GM19455 (cell line): Measurements from ENCODE around the gene ATP1A1.

Experiments used
- ATAC-seq: cut with Tn5 transposase; IDR thresholded peaks from one replicate; pipeline ENCODE4 v1.9.1; 2021; ENCODE audit not compliant: unreplicated experiment

Gene ATP1A1

DNA sequence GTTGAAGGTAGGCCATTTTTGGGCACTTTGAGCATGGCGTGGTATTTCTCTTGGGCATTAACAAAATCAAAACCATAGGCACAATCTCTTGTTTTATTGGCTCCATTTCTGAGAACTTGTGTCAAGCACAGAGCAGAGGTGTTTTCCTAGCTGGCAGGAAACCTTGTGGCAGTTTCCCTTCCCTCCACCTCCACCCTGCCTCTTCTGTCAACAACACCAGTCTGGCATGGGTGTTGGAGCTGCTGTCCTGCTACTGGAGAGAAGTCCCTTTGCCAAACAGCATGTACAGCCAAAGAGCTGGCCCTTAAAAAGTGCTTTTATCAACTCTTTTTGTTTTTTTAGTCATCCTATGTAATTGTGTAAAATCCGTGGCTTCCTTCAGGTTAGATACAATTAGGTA is 16.0 kb downstream of the ATP1A1 start:
- ATAC-seq, result no peak

DNA sequence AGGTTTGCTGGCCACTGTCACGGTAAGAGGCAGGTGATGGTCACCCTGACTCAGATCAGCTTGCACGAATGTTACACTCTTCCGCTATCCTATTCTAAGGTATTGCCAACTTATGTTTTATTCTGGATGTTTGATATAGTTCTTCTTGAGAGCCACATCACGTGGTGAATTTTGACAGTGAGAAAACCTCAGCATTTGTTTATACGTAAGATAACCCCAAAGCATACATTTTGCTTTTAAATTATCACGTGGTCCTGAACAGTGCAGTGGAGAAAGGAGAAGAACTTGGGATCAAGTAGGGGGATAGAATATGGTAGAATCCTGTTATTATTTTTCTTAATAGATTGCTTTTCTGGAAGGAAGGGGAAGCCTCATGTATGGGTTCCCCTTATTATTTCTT is 16.6 kb downstream of the ATP1A1 start:
- ATAC-seq, result no peak

DNA sequence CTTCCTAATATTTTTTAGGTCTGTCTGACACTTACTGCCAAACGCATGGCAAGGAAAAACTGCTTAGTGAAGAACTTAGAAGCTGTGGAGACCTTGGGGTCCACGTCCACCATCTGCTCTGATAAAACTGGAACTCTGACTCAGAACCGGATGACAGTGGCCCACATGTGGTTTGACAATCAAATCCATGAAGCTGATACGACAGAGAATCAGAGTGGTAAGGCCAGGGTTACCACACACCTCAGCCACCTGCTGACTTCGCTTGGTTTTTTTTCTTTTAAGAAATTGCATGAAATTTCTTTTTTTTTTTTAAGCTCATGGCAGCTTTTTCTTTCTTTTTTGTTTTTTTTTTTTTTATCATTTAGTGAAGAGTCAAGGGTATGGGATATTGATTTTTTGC is 17.2 kb downstream of the ATP1A1 start:
- peak; percentile 83 for ATAC-seq

DNA sequence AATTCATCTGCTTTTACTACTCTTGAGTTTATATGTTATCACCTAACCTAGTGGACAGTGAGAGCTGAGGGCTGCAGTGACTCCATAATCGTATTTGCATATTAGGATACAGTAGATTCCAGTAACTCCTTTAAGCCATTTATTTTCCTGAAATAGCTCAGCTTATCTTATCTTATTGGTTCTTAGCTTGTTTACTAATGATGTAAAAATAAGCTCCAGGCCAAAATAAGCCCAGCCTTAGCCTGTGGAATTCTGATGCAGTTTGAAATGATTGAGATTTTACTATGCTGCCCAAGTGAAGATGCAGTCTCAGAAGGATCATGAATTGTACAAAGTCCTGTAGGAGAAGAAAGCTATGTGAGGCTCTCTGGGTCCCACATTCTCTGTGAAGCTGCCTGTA is 18.1 kb downstream of the ATP1A1 start:
- ATAC-seq, result no peak

DNA sequence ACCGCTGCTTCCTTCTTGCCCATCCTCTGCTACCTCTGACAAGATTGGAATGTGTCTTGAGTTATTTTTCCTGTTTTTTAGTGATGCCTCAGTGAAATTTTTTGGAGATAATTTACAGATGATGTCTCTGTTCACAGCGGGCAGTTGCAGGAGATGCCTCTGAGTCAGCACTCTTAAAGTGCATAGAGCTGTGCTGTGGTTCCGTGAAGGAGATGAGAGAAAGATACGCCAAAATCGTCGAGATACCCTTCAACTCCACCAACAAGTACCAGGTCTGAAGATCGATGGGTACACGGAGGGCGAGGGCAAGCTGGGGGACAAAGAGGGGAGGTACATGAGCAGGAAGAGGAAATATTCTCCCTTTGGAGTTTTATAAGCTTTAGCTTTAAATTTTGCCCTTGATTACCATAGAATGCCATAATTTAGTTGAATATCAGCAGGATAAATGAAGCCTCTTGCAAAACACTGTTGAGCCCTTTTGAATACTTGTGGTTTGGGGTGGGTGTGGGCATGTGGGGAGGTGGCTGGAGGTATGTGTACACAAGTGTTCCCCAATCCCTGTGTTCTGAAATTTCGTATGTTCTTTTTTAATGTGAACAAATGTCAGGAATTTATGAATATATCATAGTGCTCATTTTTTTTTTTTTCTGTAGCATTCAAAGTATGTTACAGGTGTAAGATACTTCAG is 19.8 kb downstream of the ATP1A1 start:
- no peak for ATAC-seq

DNA sequence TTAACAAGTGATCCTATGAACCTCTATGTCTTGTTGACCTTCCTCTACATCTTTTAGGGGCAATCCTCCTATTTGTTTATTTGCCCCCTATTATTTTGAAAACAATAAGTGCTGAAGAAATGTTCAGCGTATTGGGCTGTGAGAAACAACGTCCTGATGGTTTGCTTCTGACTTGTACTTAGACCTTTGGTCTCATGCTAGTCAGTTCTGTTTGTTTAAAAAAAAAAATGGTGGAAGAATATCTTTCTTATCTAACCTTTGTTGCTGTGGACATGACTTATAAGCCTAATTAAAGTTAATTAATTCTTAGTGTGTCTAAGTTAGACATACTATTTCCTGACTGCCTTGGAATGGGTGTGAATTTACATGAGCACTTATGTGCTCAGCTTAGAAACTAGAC is 20.7 kb downstream of the ATP1A1 start:
- no peak for ATAC-seq

DNA sequence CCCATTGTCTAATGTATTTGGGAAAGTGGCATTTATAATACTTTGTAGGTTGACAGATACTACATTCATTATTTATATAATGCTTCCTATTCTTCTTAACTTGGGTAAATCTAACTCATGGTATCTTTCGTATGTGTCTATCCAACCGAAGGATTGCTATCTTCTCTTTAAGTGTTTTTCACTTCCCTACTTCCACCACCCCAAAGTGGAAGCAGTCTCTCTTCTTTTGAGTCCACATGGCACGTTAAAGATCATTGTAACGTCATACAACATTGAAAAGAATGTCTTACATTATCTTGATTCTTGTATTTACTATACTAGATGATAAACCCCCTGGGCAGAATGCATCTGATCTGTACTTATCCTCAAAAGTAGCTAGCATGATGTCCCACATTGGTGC is 21.2 kb downstream of the ATP1A1 start:
- ATAC-seq, result no peak

DNA sequence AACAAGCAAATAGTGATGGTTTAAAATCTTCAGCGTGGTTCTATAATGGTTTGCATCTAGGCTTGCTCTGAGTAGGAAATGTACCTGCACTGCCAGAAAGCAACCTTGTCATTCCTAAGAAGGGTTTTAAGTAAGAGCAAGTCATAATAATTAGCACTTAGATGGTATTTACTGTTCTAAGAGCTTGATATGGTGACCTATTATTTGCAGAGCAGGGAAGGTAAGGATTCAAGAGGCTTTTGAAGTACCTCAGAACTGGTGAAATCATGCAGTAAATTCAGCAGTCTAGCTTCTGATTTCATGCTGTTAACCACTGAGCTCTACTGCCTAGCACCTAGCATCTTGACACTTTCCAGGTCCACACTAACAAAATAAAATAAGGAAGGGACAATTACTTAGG is 23.7 kb downstream of the ATP1A1 start:
- no peak for ATAC-seq

DNA sequence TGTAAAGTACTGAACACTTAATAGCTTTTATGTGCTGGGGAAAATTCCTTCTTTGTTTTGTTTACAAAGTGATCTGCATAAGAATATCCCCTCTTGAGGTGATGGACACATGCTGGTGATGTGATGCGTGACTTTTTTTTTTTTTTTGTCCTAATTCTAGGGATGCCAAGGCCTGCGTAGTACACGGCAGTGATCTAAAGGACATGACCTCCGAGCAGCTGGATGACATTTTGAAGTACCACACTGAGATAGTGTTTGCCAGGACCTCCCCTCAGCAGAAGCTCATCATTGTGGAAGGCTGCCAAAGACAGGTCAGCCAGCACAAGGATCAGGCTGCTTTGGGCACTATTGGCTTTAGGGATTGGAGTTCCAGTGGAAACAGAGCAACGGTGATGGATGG is 24.7 kb downstream of the ATP1A1 start:
- ATAC-seq, result no peak

DNA sequence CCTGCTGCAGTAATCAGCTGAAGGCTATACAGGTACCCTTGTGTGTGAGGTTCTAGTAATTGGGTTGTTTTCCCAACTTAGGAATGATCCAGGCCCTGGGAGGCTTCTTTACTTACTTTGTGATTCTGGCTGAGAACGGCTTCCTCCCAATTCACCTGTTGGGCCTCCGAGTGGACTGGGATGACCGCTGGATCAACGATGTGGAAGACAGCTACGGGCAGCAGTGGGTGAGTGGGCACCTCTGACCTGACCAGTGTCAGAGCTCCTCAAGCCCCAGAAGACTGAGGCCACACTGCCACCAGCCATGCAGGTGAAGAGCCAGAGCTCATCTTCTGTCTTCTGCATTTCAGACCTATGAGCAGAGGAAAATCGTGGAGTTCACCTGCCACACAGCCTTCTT is 27.7 kb downstream of the ATP1A1 start:
- ATAC-seq, result no peak

DNA sequence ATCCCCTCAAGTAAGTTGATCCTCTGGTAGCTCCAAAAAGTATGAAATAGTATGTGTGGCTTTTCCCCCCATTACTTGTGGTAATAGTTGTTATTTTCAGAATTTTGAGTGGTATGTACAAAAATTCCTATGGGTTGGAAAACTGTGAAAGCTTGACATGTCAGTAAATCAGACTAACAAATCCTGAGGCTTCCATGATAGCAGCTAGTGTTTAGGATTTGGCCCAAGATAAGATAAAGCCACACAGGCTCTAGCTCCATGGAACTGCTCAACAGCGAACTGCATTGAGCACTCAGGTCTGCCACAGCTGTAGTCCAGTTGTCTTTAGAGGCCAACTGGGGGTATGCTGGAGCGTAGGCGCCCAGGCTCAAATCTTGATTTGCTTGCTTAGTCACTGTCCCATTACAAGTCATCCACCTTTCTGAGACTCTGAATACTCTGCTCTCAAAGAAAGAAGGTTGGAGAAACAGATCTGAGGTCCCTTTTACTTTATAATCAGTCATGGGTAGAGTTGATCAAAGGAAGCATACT is 28.7 kb downstream of the ATP1A1 start:
- no peak for ATAC-seq

DNA sequence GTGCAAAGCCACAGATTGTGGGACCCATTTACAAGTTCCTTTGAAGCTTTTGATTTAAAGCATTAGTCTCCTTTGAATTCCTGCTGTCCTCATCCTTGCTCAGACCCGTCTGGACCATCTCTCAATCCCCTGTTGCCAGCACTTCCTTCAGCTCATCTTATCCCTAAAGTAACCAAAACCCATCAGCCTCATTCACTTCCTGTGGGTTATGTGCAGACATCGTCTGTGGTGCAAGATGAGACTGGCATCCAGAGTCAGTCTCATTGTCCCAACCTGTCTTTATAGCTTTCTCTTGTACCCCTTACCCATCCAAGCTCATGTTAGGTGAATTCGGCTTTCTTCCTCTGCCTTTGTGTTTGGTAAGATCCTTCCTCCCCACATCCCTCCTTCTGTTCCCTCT is 29.3 kb downstream of the ATP1A1 start:
- no peak for ATAC-seq

DNA sequence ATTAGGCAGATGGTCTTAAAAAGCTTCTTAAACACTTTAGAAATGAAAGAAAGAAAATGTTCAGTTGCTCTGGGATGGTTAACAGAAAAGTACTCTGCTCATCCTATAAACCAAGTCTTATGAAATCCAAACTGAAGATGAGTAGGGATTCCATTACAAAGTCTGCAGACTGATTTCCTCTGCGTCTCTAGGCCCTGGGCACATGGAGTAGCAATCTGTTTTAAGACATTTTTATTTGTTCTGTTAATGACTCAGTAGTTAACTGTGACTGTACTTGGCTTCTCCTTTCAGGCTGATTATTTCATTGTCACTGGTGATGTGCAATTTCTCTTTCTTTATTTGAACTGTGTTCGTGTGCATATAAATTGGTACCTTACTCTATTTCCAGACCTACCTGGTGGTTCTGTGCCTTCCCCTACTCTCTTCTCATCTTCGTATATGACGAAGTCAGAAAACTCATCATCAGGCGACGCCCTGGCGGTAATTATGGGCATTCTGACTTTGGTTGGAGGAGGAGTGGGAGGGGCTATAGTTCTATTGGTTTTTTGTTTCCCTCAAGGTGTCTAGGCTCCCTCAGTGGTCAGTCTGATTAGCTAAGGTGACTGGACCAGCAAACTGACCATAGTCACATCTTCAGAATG is 30.6 kb downstream of the ATP1A1 start:
- no peak for ATAC-seq

DNA sequence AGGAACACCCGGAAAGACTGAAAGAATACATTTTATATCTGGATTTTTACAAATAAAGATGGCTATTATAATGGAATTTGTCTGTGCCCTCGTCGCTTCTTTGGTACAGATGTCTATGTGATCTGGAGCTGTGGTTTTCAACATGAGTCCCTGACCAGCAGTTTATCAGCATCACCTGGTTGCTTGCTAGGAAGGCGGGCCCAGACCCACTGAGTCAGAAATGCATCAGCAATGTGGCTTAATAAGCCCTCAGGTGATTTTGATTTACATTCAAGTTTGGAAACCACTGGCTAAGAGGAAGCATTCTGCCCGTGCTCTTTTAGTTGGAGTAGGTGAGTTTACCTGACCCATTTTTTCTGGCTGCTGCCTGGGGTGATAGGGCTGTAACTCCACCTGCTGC is 31.7 kb downstream of the ATP1A1 start:
- no peak for ATAC-seq

DNA sequence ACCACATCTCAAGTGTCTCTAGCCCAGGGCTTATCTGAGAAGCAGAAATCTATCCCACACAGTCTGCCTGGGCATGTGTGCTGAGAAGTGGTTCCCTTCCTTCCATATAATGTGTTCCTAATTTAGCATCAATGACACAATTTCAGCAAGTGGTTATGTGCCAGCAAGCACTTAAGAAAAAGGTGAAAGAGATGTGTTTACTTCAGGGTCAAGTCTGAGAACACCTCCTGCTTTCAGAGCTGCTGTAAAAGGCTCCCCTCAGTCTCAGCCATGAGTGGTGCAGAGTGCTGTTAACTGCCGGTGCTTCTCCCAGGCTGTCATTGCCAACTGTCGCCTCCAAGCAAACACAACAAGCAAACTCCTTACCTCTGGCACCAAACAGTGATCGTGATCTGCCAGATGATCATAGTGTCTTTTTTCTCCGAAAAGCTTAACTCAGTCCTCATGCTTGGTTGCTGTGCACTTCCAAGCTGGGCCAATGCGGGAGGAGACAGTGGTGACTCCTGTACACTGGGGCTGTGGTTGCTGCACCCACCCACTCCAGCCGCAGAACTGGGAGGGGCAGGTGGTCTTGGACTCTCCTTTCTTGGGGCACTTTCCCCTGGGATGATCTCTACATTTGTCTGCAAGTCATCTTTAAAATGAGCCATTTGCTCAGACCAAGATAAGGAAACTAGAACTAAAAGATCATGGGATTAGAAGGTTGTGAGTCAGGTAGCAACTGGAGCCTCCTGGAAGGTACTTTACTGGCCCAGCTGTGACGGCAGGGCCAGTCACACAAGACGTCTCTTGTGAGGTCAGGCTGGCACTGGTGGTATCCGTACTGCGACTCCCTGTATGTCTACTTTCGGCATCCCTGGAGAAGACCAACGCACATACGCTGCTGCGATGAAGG is 32.4 kb downstream of the ATP1A1 start:
- no peak for ATAC-seq

DNA sequence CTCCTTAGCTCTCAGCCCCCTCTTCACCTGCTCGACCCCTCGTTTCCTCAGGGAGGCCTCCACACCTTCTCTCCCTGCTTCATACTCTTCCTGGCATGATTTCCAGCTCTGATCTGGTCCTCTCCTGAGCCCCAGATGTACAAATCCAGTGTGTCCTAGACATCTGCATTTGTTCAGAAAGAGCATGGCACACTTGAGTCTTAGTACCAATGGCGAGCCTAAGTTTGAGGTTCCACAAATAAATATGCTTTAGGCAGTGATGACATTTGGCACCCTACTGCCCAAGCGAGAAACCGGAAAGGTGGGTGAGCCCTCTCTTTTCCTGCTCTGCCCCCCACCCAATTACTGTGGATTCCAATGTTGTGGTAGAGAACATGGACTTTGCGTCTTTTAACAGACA is 34.0 kb downstream of the ATP1A1 start:
- no peak for ATAC-seq

DNA sequence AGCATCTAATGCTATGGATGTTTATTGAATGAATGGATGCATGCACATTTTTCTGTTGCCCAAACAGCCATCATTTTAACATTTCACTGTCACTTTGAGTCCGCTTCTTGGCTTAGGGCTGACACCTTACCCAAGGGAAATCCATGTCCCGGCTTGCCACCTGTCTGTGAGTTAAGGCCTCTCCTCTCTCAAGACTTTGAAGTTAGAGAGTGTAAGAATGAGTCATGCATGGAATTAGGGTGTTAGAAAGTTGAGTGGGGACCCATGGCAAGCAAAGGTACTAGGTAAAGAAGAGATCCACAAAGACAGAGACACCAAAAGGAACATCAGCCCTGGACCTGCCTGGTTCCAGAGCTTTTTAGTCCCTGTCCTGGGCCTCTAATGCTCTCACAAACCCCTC is 35.1 kb downstream of the ATP1A1 start:
- ATAC-seq, result no peak

DNA sequence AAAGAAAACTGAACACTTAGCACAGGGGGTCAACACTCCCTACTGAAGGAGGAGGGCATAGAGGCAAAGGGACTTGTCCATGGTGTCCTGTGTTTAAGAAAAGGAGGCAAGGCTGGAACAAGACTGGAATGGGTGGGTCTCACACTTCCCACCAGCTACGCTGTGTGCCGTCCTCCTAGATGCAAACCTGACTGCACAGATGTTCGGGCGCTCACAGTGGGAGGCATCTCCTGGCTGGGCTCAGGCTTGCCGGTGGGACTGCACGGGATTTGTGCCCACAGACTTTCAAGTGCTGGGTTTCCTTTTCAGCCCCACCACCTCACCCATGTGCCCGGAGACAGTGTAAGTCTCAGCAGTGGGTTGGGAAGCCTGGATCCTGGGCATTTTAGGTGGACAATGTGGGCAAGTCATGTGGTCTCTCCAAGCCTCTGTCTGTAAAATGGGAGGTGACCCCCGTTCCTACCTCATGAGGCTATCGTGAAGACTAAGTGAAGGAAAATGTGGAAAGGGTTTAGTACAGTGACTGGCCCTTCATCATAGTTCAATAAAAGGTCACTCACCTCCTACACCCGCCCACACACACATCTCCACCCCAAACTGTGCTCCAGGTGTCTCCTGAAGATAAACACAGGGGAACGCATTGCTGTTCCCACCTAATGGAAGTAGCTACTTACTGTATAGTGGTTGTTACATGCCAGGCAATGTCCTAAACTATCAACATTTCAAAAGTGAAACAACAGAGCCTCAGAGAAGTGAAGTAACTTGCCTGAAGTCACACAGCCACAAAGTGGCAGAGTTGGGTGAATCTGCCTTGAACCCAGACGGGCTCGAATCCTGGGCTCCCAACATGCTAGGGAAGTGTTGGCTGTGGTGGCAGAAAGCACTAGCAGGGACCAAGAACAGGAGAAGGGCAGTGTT is 36.0 kb downstream of the ATP1A1 start:
- ATAC-seq, result no peak

DNA sequence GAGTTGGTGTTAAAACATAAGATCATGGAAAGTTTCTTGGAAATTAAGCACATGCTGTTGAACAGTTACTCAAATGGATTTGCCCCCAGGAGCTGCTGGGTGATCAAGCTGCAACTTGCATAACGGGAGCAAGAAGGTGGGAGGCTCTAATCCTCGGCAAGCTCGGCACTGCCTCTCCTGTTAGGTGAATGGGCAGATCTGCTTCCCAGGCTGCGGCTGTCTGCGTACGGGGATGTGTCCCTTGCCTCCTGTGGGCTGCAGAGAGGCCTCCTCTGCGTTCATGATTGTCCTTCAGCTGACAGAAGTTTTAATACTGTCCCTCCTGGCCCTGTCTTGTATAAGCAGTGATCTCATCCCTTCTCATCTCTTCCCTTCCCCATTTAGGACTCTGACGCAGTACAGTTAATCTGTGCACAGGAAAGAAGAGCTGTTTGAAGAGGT is 36.7 kb downstream of the ATP1A1 start:
- ATAC-seq, result no peak

DNA sequence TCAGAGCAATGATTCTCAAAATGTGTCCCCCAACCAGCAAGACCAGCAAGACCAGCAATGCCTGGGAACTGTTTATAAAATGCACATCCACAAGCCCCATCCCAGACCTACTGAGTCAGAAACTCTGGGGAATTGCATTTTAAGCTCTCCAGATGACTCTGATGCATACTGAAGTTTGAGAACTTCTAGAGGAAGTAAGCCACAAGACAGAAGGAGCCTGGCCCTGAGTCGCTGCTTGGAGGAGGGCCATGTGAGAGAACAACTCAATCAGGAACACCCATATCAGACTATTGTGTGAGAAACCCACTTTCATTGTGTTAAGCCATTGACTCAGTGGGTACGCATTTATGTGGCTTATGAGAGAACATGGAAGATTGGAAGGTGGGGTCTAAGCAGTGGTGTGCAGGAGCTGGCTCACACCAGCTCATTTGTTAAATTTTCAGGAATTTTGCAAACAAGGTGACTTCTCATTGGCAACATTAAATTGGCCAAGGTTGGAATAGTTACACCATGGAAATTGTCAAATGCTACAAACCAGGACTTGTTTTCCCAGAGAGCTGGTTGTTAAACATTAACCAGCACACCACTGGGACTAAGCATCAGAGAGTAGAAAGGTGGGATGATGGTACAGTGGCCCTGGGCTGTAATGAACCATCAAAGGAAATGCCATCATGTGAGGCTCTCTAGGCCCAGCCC is 38.9 kb downstream of the ATP1A1 start:
- ATAC-seq, result no peak
